Left renal pelvis (tissue), 4 donors: ENCODE measurements around the gene RNF13. TPM values are rescaled to one million over a fixed set of nuclear protein-coding genes. Genes with fewer than 3 reads are reported as not detected.
"Not testable (repeated sequence)": the region's sequence is repeated elsewhere in the genome, so short reads cannot be mapped to it uniquely, and the experiment has no call there.

Experiments
- DNase-seq, 4 donors: peaks; one replicate each; pipeline ENCODE4 v3.0.0-alpha.2; 2013; ENCODE audit warnings: low read depth in 4 of 4, low spot score in 3 of 4
- polyA plus RNA-seq, 4 donors: library from polyadenylated mRNA; unstranded; fragments of 120-200 nt; gene quantifications; one replicate each; pipeline ENCODE4 v1.2.1, GENCODE V29; 2013; ENCODE audit not compliant: insufficient read length in 4 of 4

Gene RNF13
- polyA plus RNA-seq, 4 donors, result 77.2 to 118 (median 89.8) TPM

DNA sequence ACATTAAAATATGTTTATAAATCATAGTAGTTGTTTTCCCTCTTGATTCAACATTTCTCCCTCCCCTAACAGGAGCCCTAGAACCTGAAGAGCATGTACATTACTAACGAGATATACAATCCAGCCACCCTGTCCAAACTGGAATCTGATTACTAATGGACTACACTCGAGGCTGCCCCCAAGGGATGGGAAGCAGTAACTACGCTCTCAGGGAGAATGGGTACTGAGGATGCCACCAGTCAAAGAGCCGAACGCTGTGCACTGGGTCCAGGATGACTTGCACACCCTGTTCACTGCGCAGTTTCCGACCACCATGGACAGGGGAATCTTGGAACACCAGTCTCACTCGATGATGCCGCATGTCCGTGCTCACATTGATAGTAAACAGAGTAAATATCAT, 169.0 kb downstream of the RNF13 start:
- DNase-seq, result not testable (repeated sequence)

DNA sequence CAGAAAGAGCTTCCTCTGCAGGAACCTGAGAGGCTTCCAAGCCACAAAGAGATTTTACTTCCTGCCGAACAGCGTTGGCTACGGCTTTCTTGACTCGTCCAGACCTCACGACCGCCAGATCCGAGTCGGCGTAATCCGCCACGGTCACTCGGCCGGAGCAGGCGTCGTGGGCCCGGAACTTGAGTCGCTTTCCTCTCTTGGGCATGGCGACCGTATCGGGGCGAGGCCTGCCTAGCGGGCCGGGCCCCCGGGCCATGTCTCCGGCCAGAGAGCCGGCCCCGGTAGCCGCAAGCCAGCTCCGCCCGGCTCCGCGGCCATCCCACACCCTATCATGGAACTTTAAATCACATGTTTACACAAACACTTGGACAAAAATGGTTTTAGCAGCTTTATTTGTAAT, 170.0 kb downstream of the RNF13 start:
- not testable (repeated sequence) for DNase-seq

DNA sequence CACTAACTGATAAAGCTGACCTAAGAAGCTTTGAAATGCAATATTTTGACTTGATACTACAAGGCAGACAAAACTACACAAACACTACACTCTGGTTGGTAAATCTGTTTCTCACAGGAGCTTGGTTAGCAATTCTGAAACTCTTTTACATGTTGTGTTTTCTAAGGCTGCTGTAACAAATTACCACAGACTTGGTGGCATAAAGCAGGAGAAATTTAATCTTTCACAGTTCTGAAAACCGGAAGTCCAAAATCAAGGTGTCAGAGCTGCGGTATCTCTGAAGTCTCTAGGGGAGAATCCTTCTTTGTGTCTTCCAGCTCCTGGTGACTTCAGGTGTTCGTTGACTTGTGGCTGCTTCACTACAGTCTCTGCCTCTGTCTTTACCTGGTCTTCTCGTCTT, 170.6 kb downstream of the RNF13 start:
- DNase-seq, result no peak

DNA sequence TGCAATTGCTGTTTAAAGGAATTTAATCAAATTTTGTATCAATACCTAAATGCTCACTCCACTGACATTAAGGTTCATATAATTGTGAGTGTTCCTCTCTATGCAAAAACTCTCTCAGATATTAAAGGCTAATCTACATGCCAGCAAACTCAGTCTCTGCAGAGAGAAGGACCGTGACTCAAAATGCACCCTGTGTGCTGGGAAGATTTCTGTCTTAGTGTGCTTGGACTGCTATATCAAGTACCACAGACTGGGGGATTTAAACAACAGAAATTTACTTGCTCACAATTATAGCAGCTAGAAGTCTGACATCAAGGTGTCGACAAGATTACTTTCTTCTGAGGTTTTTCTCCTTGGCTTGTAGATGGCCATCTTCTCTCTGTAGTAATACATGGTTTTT, 176.3 kb downstream of the RNF13 start:
- DNase-seq, result no peak

DNA sequence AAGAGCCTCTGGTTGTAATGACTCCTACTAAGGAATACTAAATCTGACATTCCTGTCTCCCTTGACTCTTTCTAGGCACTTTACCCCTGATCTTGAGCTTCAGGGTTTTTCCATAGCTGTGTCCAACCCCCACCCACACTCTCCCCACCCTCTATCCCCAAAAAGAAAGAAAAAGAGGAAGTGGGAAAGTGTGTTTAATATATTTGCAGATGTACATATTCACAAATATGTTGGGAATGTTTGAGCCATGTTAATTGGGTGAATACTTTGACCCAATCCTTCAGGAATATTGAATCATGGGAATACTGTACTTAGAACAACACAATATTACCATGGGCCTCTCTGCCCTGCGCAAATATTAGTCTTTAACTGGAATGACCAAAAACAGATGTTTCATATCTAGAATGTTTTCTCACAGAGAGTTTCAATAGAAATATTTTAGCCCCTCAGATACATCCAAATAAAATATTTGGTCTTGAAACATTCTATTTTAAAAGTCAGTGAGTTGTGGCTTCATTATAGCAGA, 177.5 kb downstream of the RNF13 start:
- DNase-seq, result peak in 1 of 4 donors; percentile 29

DNA sequence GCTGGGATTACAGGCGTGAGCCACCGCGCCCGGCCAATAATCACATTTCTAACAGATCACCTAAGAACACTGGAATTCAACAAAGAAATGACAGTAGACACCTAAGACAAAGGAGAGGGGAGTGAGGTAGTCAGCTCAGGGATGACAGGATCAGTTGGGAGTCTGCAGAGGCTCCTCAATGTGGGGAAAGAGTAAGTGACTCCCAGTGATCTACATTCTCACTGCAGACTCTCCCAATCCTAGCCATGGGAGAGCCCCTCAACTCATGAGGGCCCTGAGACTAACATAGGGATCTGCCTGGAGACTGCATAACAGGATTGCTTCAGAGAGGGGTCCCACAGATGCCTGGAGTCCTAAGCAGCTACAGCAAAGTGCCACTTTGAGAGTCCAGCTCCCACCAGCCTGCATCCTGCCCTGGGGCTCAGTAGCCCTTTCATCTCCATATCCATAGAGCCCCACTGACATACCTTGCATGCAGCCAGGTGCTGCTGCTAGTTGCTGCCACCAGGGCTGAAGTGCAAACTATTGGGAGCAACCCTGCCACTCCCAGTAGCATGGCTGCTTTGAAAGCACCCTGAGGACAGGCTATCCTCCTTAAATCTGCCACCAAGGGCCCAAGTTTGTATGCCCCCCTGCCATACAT, 179.5 kb downstream of the RNF13 start:
- DNase-seq, result no peak

DNA sequence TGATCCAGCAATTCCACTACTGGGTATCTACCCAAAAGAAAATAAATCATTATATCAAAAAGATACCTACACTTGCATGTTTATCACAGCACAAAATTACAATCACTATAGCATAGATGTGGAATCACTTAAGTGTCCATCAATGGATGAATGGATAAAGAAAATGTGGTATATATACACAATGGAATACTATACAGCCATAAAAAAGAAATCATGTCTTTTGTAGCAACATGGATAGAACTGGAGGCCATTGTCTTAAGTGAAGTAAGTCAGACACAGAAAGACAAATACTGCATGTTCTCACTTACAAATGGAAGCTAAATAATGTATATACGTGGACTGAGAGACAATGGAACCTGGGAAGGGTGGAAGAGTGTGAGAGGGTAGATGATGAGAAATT, 185.9 kb downstream of the RNF13 start:
- DNase-seq, result no peak

DNA sequence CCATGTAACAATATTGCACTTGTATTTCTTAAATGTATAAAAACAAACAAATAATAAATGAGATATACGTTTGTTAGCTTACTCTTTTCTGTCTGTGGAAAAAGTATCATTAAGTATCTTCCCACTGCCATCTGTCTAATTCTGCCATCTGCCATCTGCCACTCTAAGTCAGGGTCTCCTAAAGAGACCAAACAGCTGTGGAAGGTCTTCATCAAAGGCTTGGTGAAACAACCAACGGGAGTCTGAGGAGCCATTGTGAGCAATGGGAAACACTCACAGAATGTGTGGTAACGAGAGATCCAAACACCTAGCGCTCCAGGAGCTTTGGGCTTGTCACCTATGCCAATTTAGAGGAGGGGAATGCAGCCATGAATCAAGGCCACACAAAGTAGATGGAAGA, 186.4 kb downstream of the RNF13 start:
- DNase-seq, result no peak

DNA sequence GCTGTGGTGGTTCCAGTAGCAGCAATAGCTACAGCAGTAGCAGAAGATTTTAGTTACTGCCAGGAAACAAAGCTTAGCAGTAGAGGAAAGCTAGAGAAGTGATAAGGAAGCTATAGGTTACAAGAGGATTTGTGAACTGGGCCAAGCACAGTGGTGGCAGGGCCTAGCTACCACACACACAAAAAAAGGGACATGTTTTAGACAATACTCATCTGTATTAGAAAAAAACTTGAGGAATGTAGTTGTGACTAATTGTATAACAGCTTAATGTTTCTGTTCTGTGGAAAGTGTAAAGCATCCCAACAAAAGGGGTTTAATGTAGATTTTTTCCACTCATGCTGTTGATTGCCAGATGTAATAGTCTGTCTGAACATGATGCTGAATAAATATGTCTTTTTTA, 187.6 kb downstream of the RNF13 start:
- DNase-seq, result no peak

DNA sequence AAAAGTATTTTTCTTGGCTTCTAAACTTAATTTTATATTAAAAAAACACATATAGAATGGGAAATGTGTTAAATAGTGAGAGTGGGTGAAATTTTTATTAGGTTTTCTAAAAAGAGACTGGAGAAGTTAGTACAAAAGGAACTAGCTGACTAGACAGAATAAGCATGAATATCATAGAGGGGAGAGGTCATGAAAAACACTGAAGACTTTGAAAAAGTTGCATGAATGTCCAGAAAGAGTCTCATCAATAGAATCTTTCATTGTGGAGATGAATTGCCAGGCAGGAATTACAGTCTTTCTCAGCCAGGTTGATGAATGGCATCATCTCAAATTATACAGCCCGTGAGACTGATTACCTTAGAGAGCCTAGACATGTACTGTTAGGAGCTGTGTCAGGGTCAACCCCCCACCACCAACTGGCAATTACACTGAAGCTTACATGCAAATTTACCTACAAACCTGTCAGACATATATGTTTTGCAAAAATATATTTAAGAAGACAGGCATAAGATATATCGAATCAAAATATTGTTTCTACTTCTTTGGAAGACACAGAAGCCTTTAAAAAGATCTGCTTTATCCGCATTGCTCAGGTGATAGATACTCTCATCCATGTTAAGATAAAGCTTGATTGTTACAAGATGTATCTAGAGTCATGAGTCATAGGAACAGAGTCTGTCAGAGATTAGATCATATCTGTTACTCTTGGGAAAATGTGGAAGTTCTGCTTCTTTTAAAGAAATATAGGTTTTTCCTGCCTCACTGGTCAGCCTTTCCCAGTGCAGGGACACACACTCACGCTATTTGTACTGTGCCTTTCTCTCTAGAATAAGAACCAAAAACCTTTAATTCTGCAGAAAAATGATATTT, 192.5 kb downstream of the RNF13 start:
- no peak for DNase-seq

DNA sequence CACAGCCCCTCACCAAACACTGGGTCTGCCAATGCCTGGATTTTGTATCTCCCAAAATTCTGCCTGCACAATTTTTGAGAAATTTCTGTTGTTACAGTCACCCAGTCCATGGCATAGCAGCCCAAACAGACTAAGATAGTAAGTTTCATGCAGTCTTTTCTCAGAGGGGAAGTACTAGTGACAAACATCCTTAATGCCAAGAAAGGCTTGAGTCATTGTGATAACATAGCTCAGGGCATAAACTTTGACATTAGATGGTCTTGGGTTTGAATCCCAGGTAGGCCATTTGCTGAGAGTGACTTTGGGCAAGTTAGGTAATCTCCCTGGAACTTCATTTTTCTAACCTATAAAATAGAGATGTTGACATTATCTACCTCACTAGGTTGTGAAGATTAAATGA, 193.8 kb downstream of the RNF13 start:
- no peak for DNase-seq

Other genes starting within 250 kb of the RNF13 start
- gene WWTR1, start 155.2 kb upstream of the RNF13 start, polyA plus RNA-seq, result 100 to 1,000 TPM in 1 of 4 donors, 10 to 100 TPM in 3; 70.2 to 108 (median 92.4) TPM
- gene COMMD2, start 60.7 kb upstream of the RNF13 start, polyA plus RNA-seq, result 10 to 100 TPM; 54.3 to 73.3 (median 64.7) TPM
- under 1 TPM in 2 of 4 donors, not detected in 2; 0.63 to 0.72 TPM for gene ANKUB1, start 20.7 kb upstream of the RNF13 start, polyA plus RNA-seq
- gene PFN2, start 157.7 kb downstream of the RNF13 start, polyA plus RNA-seq, result 100 to 1,000 TPM; 216 to 542 (median 432) TPM